ENCODE measurements around the gene SCYGR5.

GRCh38 chr2:227654426-227654825 is 12.2 kb upstream of the SCYGR5 start:
- no peak for TF ChIP-seq EP300 (IDR thresholded peaks at IDR 0.05)
- TF ChIP-seq CTCF (IDR thresholded peaks at IDR 0.05): no peak
- no peak for TF ChIP-seq POLR2A (IDR thresholded peaks at IDR 0.05)
- no peak for TF ChIP-seq POLR2AphosphoS5 (IDR thresholded peaks at IDR 0.05)

All from suprapubic skin (tissue), 4 donors.